HG03342 (cell line): ENCODE results near the gene FAM184B.

Source experiments
- ATAC-seq: cut with Tn5 transposase; IDR thresholded peaks from one replicate; pipeline ENCODE4 v1.9.1; 2021; ENCODE audit warnings: mild to moderate bottlenecking, moderate library complexity; ENCODE audit not compliant: unreplicated experiment

FAM184B gene

DNA sequence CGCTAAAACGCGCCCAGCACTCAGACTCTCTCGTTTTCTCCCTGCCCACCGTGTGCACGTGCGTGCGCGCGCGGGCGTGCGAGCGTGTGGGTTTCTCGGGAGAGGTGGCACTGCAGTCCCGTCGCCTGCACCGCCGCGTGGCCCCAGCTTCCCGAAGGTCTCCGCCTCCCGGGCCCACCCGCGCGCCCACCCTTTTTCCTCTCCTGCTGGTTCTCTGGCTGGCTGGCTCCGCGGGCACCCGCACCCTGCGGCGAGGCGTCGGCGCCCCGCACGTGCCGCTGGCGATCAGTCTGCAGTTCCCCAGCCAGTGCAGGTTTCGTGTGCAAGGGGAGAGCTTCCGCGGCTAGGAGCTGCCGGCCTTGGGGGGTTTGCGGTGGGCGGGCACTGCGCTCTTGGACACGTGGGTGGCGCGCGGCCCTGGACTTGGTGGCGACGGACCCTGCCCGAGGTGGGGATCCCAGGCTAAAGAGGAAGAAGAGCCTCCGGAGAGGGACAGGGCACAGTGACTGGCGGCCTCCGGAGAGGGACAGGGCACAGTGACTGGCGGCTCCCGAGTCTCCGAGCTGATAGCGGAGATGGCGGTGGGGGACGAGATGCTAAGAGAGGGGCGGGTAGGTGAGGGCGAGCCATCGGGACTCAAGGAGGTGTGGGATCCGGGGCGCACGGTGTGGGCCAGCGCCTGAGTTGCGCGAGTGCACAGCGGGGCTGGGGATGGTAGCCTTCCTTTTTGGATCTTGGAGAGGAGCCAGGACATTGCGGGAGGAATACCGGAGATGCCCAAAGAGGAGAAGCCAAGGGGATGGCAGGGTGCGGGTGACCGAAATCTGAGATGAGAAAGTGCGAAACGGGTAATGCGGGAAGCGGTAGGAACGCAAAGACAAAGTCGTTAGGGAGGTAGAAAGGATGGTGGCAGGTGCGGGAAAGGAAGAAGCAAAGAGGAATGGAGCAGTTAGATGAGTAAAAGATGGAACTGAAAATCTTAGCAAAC lies at the start of gene FAM184B:
FAM184B (minus strand) TSS at position 322 of the 988 bp plus-strand sequence. CDS start 322 bp downstream, outside the sequence.
- ATAC-seq, result no peak

DNA sequence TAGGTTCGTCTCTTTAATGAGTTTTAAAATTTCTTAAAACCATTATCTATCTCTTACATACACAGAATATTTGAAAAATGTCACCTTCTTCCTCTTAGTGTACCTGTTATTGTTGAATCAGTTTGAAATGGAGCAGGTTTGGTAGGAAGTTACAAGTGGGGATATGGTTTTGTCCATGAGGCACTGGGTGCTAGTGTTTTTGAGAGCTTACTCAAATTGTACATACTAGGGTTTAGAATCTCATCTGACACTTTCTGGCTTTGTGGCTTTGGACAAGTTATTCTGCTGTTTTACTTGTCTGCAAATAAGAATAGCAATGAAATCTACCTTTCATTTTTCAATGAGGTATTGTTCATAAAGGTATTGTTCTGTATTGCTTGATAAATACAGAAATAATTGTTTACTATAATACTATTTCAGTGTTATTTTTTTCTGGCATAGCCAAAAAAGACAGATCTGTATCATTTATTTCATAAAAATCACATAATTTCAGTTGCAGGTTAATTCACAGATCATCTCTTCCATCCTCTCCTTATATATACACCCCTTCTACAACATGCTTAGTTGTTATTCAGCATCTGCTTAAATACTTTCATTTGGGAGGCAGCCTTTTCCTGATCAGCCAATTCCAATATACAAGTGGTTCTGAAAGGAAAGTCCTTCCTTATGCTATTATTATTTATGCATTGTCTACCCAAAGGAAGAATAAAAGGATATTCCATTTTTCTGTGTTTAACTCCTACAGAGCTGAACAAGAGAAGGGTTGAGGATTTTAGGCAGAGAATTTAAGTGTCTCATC lies 42.6 kb upstream of the FAM184B start:
- no peak for ATAC-seq

GRCh38 chr4:17817027-17817426 lies 35.6 kb upstream of the FAM184B start:
- peak; percentile 84 for ATAC-seq

DNA sequence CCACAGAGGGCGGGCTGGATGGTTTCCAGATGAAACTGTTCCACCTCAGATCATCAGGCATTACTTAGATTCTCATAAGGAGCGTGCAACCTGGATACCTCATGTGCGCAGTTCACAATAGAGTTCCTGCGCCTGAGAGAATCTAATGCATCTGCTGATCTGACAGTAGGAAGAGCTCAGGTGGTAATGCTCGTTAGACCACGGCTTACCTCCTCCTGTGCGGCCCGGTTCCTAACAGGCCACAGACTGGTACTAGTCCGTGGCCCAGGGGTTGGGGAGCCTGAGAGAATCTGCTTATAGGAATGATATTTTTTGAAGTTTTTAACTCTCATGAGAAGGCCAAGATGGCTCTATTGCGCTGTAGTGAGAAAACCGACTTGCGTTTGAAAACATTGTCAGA lies 34.7 kb upstream of the FAM184B start:
- no peak for ATAC-seq

GRCh38 chr4:17814140-17814539 lies 32.7 kb upstream of the FAM184B start:
- ATAC-seq, result no peak

DNA sequence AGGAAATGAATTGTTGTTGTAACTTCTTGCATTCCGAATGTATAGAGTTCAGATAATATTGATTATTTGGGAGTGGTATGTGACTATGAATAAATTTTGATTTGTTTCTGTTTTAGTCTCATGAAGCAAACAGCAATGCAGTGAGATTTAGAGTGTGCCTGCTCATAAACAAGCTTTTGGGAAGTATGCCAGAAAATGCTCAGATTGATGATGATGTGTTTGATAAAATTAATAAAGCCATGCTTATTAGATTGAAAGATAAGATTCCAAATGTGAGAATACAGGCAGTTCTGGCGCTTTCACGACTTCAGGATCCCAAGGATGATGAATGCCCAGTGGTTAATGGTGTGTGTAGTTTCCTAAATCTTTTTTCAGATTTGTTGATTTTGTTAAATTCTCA lies 31.4 kb upstream of the FAM184B start:
- ATAC-seq, result no peak

GRCh38 chr4:17812125-17812524 lies 30.7 kb upstream of the FAM184B start:
- ATAC-seq, result no peak

DNA sequence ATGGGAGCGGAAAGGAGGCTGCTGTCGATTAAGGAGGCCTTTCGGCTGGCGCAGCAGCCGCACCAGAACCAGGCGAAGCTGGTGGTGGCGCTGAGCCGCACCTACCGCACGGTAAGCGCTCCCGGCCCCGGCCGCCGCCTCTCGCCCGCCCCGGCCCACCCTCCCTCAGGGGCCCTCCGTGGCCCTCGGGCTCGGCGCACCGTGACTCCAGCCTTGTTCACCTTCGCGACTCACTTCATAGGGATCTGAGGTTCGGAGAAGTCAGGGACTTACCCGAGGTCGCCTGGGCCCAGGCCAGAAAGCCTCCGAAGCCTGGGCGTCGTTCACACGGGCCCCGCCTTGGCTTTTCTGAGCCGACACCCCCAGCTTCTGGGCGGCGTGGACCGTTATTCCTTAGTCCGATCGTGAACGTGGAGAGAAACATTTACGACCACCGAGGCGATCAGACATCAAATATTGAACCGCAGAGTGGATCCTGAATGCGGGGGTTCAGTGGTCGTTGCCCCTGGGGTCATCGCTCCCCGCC lies 29.7 kb upstream of the FAM184B start:
- ATAC-seq, result peak; percentile 26

- peak; percentile 91 for ATAC-seq
Measured at GRCh38 chr4:17810260-17811077, 29.0 kb upstream of the FAM184B start, which contains the start of the genes DCAF16 and NCAPG. TSS of gene DCAF16 (minus strand) at chr4:17810757. CDS start at chr4:17804141, 6,616 bp downstream. TSS of gene NCAPG (plus strand) at chr4:17810979. CDS start at chr4:17811078, 99 bp downstream.

DNA sequence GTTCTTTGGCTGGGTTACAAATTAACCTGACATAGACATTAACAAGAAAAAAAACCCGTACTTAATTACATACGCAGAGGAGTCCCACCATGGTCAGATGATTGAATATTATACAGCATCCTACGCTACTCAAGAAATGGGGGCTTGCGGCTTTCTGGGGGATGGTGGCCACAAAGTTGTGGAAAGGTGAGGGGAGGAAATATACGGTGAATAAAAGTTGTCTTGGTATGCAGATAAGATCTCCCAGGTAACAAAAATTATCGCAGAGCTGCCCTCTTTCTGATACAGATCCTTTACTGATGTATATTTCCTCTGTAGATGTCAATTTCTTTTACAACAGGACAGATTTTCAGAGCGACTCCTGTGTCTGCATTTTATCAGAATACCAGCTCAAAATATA lies 28.2 kb upstream of the FAM184B start:
- ATAC-seq, result no peak

- no peak for ATAC-seq
Measured at GRCh38 chr4:17807446-17807845, 26.0 kb upstream of the FAM184B start.

- no peak for ATAC-seq
Measured at GRCh38 chr4:17805580-17806155, 24.2 kb upstream of the FAM184B start.

DNA sequence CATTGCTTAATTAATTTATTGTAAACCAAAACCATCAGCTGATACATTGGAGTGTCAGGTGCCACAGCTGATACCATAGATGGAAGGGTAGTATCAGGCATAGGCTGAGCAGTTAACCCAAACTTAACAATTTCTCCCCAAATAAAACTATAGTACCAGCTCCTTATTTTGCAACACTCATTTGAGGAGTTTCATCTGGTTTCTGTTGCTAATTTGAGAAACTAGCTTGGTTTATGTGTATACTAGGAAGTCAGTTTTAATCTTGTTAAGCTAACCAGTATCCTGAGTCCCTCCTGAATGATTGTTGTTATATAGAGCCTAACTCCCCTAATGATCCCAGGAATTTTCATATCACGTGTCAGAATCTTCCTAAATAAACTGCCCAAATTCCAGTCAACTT lies 16.4 kb upstream of the FAM184B start:
- ATAC-seq, result no peak

GRCh38 chr4:17794730-17795129 lies 13.3 kb upstream of the FAM184B start:
- no peak for ATAC-seq

DNA sequence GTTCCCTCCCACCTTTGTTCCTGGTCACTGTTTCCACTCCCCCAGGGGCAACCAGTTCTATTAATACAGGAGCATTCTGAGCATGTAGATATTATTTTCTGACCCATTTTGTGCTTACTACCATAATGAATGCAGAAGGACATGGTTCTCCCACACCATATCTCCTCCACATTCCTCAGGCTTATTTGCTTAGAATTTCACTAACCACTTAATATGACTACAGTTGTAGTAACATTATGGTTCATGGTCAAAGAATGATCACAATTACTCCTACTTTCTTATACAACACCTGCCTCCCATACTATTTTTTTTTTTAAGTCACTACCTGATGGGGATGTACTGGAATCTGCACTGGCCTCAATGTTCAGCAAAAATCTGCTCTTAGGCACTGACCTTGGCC lies 7.5 kb upstream of the FAM184B start:
- no peak for ATAC-seq

DNA sequence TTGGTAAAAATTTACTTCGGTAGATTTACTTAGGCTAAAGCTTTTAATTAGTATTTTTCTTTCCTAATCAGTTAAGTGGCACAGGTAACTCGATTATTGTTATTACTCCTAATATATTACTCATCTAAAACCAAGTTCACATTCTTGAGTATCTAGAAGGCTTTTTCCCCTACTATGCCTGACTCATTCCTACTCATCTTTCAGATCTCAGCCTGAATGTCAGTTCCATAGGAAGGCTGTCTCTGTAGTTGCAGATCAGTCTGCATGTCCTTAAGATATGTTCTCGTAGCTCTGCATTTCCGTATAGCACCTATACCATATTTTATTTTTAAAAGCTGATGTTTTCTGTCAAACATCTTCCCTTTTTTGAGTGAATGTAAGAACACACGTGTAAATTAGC lies 5.9 kb upstream of the FAM184B start:
- no peak for ATAC-seq

DNA sequence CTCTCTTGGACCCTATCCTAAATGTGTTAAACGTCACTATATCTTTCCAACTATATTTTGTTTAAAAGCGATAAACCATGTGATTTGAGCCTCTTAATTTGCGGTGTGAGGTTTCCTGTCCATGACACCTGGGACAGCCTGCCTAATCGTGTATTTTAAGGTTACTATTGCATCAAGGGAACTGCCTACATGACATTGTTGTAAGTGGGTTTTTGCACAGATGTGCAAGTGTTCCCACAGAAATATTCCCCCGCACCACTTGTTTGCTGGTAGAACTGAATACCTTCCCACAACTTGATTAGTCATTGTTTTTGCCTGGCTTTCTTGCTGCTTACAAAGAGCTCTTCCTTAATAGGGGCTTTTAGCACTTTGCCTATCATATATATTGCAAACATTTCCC lies 5.1 kb upstream of the FAM184B start:
- no peak for ATAC-seq

DNA sequence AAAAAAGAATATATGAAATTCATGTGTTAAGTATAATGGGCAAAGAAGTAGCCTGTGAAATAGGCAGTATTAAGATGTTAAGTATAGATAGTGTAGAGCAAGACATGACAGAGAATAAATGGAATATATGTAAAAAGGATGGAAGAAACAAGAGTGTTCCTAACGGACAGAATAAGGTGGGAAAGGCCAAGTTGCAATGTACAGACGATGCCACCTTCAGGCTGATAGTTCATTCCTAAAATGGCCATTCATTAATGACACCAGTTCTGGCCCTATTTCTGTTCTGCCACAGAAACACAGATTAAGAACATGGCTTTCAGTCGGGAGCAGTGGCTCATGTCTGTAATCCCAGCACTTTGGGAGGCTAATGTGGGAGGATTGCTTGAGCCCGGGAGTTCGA lies 4.4 kb upstream of the FAM184B start:
- no peak for ATAC-seq

DNA sequence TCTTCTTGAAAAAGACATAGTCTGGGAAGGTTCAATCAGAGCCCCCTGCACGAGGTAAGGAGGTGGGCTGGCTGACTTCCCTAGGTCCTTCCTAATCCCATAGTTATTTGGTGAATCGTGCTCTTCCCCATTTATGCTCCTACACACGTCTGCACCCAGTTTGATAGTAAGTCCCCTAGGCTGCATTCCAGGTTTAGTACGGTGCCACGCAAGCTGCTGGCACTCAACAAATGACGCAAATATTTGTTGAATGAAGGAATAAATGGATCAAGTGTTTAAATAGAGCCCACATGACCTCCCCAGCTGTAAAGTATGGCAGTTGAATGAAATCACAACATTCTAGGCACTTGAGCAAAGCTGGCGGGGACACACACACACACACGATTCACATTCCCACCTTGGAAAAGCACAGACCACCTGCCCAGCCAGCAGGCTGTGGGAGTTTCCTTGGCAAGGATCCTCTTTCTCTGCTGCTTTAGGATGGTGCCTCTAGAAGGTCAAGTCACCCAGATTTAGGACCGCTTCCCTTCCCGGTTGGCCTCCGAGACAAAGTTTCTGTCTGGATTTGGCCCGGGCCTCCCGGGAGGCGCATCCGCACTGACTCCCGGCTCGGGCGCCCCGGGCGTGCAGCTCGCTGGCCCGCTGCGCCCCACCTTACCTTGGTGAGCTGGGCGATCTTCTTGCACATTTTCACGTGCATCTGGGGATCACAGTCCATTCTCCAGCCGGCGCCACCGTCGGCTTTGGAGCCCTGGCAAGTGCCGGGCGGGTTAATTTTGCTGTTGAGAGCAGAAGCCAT lies 721 bp downstream of the FAM184B start:
- ATAC-seq, result no peak
